GM12864 (cell line): ENCODE data around the gene UBXN6.

ENCODE experiments used
- DNase-seq: peaks from one replicate; pipeline ENCODE4 v3.0.0-alpha.2; 2011; ENCODE audit warnings: low read depth
- H3K4me3 ChIP-seq: 2 replicates; pipeline ENCODE4 v1.5.1; 2011; ENCODE audit warnings: mild to moderate bottlenecking, low read depth, low read length, control low read depth
- TF ChIP-seq, protein P1 (sequence below): IDR thresholded peaks from 2 replicates; pipeline ENCODE4 v1.5.1; 2011; ENCODE audit warnings: low read depth, mild to moderate bottlenecking, moderate library complexity, low read length, control low read depth, inconsistent platforms; ENCODE audit errors: missing control alignments

Gene UBXN6

GRCh38 chr19:4447327-4448146 lies 10.1 kb downstream of the UBXN6 start:
- no peak for DNase-seq
- H3K4me3 ChIP-seq = no peak overlapping the region
- TF ChIP-seq, protein P1, sequence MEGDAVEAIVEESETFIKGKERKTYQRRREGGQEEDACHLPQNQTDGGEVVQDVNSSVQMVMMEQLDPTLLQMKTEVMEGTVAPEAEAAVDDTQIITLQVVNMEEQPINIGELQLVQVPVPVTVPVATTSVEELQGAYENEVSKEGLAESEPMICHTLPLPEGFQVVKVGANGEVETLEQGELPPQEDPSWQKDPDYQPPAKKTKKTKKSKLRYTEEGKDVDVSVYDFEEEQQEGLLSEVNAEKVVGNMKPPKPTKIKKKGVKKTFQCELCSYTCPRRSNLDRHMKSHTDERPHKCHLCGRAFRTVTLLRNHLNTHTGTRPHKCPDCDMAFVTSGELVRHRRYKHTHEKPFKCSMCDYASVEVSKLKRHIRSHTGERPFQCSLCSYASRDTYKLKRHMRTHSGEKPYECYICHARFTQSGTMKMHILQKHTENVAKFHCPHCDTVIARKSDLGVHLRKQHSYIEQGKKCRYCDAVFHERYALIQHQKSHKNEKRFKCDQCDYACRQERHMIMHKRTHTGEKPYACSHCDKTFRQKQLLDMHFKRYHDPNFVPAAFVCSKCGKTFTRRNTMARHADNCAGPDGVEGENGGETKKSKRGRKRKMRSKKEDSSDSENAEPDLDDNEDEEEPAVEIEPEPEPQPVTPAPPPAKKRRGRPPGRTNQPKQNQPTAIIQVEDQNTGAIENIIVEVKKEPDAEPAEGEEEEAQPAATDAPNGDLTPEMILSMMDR = no peak

DNA sequence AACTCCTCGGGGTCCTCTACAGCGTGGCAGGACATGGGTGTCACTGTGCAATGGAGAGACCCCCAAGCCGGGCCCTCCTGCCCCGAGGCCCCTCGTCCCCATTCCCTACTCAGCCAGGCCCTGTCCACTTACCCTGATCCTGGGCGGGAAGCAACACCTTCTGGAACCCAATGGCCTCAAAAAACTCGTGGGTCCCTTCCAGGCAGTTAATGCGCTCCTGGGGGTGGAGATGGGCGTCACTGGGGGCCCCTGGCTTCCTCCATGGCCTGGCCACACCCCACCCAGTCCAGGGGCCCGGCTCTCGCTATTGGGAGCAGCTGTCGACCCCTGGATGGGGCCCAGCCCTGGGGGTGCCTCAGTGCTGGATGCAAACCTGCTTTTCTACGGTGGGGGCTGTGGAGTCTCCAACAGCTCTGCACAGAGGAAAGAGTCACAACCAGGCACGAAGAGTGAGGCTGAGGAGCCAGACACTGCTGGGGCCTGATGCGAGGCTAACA lies 10.8 kb downstream of the UBXN6 start:
- H3K4me3 ChIP-seq = no peak overlapping the region
- no peak for DNase-seq
- TF ChIP-seq, protein P1 = no peak

- no peak for DNase-seq
- H3K4me3 ChIP-seq = no peak overlapping the region
- TF ChIP-seq, protein P1 = no peak
Observed at GRCh38 chr19:4445963-4446703, 11.5 kb downstream of the UBXN6 start.

DNA sequence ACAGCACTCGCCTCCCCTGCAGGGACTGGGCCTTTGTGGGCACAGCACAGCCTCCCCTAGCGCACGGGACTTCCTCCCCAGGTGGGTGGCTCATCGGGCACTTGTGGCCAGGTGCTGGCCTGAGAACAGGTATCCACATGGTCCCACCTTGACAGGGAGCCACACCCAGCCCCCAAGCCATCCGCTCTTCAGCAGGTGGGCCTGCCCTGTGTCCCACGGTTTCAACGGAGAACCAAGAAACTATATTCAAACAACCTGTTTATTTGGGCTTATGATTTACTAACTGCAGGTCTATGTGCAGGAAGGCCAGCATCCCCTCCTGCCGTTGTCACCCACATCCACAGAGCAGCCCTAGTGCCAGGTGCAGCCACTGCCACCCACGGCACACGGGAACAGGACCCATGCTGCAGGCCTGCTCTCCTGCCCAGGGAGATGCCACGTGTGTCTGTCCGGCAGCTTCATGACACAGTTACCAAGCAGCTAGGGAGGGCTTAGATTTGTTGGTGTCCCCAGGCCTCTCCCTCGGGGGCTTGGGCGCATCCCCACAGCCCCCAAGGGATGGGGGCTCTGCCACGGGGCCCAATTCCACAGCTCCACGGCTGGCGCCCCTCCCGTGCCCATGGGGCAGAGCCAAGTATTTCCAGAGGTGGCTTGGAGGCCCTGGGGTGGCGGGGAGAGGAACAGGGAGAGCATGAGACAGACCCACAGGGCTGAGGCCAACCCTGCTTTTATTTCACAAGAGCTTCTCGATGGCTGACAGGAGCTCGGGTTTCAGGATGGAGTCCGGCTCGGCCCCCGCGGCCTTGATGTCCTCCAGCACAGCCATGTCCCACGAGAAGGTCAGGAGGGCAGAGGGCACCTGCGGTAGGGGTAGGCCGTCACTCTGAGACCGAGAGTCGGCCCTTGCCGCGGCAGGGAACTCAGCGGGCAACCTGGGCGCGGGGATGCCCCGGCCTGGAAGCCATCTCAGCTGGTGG lies 12.5 kb downstream of the UBXN6 start:
- no peak overlapping the region for H3K4me3 ChIP-seq
- TF ChIP-seq, protein P1 = no peak
- no peak for DNase-seq

GRCh38 chr19:4443966-4444764 lies 13.4 kb downstream of the UBXN6 start:
- DNase-seq = no peak
- H3K4me3 ChIP-seq = no peak overlapping the region
- TF ChIP-seq, protein P1 = no peak

- TF ChIP-seq, protein P1 = no peak
- no peak overlapping the region for H3K4me3 ChIP-seq
- DNase-seq = no peak
Observed at GRCh38 chr19:4443188-4443587, 14.4 kb downstream of the UBXN6 start.
